GM18511 (cell line): ENCODE data around the gene ARHGAP18.
A peak's percentile ranks its signal among the peaks of the same experiment; 100 is the strongest.

ENCODE experiments used
- ATAC-seq: cut with Tn5 transposase; IDR thresholded peaks from one replicate; pipeline ENCODE4 v1.9.1; 2021; ENCODE audit warnings: mild to moderate bottlenecking, moderate library complexity; ENCODE audit not compliant: unreplicated experiment

Gene ARHGAP18, protein sequence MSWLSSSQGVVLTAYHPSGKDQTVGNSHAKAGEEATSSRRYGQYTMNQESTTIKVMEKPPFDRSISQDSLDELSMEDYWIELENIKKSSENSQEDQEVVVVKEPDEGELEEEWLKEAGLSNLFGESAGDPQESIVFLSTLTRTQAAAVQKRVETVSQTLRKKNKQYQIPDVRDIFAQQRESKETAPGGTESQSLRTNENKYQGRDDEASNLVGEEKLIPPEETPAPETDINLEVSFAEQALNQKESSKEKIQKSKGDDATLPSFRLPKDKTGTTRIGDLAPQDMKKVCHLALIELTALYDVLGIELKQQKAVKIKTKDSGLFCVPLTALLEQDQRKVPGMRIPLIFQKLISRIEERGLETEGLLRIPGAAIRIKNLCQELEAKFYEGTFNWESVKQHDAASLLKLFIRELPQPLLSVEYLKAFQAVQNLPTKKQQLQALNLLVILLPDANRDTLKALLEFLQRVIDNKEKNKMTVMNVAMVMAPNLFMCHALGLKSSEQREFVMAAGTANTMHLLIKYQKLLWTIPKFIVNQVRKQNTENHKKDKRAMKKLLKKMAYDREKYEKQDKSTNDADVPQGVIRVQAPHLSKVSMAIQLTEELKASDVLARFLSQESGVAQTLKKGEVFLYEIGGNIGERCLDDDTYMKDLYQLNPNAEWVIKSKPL

DNA sequence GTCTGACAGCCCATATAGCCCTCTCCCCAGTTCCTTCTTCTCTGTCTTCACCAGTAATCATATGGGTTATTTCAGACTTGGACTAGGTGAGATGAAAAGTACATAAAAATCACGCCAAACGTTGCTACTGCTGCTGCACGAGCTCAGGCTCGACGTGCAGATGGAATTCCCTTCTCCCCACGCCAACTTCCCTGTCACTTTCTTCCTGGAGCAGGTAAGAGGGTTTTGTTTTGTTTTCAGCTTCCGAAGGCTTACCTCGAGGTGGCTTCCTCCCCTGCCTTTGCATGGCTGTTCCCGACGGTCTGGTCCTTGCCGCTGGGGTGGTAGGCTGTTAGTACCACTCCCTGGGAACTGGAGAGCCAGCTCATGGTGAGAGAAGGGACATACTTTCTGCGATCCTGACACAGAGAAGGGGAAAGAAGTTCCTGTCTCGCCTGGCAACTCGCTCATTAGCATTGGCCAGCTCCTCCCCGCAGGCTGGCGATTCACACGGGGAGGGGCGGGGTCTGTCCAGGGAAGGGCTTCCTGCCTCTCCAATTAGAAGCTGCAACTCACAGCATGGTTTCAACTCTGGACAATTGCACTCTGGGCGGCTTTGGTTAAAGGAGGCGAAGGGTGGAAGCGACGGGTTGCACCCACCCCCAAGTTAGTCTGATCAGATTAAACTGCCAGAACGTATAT, at the start of gene ARHGAP18:
TSS of gene ARHGAP18 (minus strand) at position 409 of the 681 bp plus-strand sequence. CDS start at position 368, 41 bp downstream.
- peak; percentile 96 for ATAC-seq

DNA sequence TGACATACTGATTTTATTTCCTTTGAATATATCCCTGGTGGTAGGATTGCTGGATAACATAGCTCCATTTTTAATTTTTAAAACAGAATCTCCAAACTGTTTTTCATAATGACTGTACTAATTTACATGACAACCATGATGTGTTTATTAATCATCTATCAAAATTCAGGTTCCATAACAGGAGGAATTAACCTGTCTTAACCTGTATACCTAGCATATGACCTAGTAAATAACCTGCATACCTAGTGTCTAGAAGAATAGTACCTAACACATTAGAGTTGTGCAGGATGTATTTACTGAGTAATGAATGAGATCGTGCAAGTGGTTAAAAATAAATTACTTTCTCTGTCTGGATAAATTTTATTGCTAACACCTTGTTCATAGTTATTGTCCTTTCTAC, 45.8 kb upstream of the ARHGAP18 start:
- no peak for ATAC-seq

DNA sequence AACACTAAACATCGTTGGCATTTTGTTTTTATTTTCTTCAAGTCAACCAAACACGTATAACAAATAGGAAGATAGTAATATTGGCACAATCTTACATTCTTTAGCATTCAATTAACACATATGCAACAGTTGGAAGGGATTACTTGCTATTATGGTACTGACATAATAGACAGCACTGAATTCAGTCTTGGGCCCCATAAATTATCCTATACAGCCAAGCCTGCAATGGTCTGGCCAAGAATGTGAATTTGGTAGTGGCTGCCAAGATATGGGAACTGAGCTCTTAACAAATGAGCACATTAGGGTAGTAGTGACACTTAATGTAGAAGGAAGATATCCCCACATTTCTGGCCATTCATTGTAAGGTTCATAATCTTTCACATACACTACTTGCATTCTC, 44.8 kb upstream of the ARHGAP18 start:
- no peak for ATAC-seq

DNA sequence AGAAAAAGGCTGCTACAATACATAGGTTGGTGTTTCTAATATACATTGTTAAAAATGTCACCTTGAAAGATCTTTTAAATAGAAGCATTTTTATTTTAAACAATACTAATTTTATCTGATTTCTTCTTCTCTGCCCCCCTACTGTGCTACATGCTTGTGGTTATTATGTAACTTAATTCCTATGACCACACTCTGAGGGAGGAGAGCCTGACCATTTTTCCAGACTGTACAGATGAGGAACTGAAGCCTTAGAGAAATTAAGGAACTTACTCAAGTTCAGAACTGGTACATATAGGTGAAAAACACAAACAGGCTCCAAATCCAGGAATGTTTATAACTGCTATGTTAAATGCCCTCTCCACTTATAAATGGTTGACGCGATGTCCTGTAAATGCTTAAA, 43.4 kb upstream of the ARHGAP18 start:
- ATAC-seq, result no peak

DNA sequence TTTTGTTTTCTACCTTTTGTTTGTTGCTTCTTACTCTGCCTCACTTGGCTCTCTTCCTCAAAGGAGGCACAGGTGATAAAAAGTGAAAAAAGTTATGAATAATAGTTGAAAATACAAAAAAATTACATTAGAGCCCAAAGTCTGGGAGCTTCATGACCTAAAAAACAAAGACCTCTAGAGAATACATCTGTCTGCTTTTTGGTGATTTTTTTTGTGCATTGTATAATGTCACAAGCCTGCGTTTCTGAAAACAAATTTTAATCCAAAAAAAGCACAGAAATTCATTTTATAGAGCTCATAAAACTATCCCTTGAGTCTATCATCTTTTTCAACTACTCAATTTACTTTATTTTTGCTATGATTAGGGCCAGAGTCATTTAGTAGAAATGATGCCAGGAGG, 41.4 kb upstream of the ARHGAP18 start:
- ATAC-seq, result no peak

DNA sequence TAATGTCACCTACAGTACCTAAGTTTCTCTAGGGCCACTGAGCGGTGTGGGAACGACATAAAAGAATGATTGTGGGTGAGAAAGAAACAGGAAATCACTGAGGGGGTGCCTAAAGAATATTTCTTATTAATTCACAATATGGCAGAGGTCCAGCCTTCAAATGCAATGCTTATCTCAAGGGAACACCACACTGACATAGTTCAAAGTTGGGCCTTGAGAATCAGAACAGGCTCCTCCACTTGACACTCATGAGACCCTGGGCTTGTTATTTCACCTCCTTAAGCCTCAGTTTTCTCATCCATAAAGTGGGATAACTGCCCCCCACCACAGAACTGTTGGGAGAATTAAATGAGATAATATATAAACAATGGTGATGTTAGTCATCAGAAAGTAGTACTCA, 40.4 kb upstream of the ARHGAP18 start:
- no peak for ATAC-seq

DNA sequence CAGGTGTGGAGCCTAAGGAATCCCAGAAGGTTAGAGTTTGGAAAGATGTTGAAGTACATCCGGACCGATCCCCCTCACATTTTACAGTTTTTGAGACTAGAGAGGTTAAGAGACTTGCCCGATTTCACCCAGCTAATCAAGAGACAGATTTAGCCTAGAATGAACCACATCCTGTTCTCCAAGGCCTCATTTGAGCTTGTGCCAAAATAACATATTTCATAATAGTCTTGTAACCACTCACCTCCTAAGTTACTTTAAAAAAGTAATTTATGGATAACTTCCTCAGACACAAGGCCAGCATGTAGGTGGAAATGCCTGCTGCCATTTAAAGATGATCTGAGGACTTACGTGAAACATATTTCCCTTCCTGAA, 39.8 kb upstream of the ARHGAP18 start:
- ATAC-seq, result peak; percentile 48

DNA sequence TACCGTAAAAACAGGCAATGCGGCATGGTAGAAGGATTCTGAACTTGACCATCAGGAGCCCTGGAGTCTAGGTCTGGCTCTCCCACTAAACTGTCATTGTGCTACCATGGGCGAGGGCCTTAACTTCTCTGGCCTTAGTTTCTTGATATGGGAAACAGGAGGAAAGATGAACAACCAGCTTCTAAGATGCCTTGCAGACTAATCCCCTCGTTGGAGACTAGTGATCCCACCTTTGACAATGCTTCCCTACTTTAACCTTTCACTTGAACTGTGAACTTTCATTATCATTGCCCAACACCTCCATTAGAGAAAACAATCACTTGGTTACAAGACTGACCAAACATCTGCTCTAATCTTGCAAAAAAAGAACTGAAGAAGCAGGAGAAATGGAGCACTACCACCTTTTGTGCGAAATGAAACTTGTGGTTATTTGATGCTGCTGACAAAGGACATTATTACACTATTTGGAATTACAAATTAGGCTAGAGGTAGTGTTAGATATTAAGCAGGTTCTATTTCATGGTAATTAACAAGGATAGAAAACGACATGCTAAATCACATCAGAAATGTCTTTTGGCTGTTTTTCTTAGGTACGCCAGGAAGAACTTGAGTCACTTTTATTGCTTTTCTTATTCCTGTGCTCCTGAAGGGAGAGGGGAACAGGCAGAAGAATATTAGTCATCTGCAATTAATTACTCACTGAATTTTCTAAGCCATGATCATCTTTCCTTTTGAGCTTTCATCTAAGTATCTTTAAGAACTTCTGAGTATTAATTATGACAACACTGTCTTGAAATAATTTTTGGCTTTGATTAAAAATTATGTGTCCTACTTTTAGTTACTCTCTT, 39.1 kb upstream of the ARHGAP18 start:
- peak; percentile 35 for ATAC-seq

DNA sequence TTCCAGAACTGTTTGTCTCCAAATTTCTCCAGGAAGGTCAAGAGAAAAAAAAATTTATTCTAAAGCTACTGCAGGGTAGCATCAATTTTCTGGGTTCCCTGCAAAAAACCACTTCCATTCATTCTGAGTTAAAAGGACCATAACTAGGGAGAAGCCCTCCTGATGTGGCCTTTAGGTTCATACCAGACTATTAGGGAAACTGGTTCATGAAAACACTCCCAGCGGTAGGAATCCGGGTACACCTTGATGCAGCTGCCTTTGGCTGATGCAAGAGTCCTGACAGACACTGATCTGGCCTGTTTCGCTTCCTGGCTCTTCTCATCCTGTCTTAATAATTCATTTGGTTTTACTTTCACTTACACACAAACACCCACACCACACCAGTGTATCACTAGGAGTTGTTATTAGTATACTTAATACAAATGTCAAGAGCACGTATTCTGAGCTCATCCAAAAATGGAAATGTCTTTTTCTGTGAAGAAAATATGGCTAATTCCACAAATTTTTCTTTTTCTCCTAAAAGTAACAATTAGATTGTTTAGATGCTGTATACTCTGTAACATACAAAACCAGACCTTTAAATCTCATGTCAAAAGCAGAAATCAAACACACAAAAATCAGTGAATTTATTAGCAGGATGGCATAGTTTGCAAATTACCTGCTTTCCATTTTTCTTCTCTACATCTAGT, 38.4 kb upstream of the ARHGAP18 start:
- ATAC-seq, result peak; percentile 80

DNA sequence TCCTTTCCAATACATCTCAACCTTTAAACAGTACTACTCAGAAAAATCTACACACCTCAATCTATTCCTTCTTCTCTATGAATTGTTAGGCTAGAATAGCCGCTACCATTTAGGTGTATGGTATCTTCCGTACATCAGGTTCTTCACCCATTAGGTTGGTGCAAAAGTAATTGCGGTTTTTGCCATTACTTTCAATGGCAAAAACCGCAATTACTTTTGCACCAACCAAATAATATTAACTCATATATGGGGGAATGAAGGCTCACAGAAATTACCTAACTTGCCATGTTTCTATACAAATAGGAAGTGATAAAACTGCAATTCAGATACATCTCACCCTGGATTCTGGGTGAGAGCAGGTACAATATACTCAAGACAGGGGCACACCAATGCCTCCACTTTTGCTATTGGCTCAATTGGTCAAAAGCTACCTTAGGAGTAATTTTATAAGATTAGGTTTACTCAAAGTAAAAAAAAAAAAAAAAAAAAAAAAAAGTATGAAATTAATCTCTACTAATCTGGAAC, 37.7 kb upstream of the ARHGAP18 start:
- ATAC-seq, result no peak

DNA sequence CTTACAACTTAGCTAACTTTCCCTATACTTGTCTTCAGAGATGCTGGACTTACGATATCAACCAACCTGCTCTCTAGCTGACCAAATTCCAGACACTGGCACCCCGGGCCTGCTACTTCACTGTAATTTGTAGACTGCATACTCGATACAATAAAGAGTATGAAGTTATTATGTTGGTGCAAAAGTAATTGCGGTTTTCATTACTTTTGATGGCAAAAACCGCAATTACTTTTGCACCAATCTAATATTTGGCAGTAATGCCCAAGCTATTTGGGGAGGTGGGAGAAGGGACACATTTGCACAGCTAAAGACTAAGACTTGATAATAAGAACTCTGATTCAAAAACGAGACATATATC, 34.9 kb upstream of the ARHGAP18 start:
- no peak for ATAC-seq

DNA sequence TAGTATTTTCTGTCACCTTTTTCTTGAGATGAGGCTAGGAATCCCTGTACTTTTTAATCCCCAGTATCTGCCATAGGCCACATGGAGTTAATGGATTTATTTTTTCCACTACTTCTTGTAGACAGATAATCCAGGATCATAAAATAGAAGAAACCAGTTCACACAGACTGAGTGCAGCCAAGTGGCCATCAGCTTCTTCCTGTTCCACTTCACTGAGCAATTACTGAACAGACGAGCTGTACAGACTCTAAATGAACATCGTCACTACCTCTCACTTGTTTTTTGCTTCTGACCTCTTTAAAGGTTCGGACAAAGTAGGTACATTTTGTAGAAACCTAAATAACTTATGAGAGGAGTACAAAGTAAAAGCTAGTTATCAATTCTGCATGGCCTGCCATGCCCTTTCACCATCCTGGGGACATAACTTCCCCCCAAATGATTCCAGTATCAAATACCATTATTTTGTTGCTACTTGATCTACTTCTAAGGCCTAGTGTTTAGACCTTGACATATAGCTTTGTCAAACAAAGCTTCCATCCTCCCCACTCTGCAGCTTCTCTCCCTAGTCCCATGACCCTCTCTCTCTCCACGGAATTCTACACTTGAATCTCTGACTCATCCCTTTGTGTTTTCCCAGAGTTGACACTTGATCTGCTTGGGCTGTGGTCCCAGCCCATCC, 34.4 kb upstream of the ARHGAP18 start:
- peak; percentile 41 for ATAC-seq

DNA sequence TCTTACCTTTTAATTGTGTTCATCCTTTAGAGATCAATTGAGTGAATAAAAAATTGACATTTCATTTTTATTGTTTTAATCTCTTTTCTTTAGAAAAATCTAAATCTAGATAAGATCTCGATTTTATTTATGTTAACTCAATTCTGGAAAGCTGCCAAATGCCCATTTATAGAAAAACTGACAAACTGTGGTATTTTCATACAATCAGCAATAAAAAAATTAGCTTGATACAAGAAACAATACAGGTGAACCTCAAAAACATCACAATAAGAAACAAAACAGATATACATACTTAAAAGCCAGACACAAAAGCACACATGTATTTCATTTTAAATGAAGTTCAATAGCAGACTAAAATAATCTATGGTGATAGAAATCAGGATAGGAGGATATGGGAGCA, 30.0 kb upstream of the ARHGAP18 start:
- no peak for ATAC-seq

DNA sequence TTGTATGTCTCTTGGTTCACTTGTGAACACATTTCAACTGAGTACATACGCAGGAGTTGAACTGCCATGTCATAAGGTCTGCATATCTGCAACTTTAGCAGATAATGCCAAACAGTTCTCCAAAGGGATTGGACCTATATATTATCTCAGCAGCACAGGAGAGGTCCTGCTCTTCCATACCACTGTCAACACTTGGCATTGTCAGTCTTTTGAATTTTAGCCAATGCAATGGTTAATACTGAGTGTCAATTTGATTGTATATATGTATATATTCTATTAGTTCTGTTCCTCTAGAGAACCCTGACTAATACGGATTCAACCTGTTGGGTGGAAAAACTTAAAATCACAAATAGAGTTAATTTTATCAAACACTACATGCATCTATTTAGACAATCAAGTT, 26.1 kb upstream of the ARHGAP18 start:
- no peak for ATAC-seq

DNA sequence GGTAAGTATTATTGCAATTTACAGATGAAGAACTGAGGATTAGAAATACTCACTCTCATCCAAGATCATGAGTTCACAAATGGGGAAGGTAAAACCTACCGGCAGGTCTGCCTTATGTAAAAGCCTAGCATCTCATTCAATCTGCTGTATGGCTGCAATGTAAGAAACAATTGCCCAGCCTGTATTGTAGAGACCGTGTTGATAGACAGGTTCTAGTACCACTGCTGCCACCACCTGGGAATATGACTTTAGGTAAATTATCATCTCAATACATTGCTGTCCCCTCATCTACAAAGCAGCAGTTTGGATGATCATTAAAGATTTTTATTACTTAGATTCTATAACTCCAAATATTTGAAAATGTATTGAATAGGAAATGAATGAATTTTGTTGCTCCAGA, 23.3 kb upstream of the ARHGAP18 start:
- ATAC-seq, result no peak

DNA sequence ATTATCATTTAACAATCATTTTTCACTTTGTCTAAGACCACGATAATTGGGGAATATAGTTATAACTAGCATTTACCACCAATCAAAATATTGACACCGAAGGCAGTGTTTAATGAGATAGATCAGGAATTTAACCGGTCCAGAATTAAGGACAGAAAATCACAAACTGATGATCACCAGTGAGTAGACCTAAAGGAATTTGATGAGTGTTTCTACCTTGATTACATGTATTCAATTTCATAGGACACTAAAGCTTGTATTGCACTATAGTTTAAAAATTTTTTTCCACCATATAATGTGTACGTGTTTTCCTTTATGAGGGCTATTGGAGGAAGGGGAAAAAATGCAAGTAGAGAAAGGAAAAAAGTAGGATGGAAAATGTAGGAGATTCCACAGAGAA, 22.6 kb upstream of the ARHGAP18 start:
- no peak for ATAC-seq

DNA sequence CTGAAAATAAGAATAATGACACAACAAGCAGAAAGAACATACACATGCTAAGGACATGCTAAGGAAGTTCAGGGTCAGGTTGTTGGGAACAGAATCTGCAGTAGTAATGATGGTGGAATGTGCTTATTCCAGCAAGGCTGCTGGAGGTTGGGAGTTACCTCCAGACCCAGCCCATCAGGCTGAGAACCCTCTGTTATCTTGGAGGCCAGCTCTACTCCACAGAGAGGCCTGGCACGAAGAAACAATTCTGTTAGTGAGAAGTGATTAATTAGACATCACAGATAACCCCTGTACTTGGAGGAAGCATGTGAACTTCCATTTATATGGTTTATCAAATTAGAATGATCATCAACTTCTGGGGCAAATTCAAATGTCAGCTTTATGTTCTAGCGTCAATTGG, 22.1 kb upstream of the ARHGAP18 start:
- no peak for ATAC-seq

DNA sequence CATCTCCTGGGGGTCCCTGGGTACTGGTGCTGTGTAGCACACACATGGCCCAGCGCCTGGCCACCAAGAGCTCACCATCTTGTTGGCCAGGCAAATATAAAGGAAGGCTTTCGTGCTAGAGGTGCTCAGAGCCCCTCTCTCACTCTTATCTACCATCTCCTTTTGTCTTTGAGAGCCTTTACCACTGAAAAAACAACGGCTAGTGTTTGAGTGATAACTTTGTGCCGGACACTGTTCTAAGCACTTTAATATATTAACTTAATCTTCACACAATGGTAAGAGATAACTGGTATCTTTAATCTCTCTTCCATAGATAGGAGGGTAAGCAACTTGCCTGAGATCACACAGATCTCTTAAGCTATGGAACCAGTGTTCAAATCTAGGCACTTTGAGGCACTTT, 21.5 kb upstream of the ARHGAP18 start:
- ATAC-seq, result no peak

DNA sequence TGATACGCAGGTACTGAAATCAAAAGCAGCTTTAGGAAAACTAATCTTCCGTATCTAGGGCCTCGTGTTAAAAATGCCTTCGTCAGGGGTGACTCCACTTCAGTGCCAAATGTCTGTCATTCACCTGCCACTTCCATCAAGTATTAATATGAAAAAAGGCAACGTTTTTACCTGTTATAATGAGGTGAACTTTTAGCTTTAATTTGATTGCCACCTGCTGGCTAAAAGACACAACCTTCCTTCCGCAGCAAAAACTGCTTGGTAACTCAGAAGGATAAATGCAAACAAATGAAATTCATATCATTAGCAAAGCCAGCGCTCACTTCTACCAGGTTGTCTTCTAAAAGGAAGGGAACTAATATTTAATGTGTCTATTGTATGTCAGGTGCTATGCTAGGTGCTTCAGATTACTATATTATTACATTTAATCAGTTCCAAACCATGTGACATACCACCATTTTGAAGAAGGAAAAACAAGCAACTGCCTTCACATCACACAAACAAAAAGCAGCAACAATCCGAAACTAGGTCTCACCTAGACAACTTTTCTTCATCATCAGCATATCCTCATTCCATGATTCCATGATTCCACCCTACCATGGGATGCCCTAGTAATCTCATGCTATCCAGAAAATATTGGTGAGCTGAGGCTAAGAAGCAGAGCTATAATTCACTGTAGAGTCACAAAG, 20.6 kb upstream of the ARHGAP18 start:
- peak; percentile 74 for ATAC-seq
